C4-2B (cell line): ENCODE data around the gene FBP1.

ENCODE experiments used
- CTCF ChIP-seq: fragments of 450-650 bp; conservative IDR thresholded peaks from 2 replicates; pipeline ENCODE4 v1.5.1; 2017; ENCODE audit warnings: mild to moderate bottlenecking
- ZFX ChIP-seq: fragments of 450-650 bp; IDR thresholded peaks from 2 replicates; pipeline ENCODE4 v1.6.1; 2017

GRCh38 chr9:94664801-94665200 lies 25.5 kb upstream of the FBP1 start:
- TF ChIP-seq CTCF (no peak), ZFX (no peak)
